ENCODE measurements around the gene SIGLEC11.

- TF ChIP-seq RCOR1 (IDR thresholded peaks at IDR 0.05; ENCODE audit: low read depth, low read length) (no peak), CBX2 (IDR thresholded peaks at IDR 0.05; ENCODE audit: borderline replicate concordance, low read depth) (no peak), JUNB (IDR thresholded peaks at IDR 0.05) (no peak), SMC3 (IDR thresholded peaks at IDR 0.05) (no peak), KDM1A (IDR thresholded peaks at IDR 0.05; ENCODE audit: low read depth) (no peak), MAFK (IDR thresholded peaks at IDR 0.05; ENCODE audit: partially characterized antibody) (no peak)
- TF ChIP-seq, protein P1, sequence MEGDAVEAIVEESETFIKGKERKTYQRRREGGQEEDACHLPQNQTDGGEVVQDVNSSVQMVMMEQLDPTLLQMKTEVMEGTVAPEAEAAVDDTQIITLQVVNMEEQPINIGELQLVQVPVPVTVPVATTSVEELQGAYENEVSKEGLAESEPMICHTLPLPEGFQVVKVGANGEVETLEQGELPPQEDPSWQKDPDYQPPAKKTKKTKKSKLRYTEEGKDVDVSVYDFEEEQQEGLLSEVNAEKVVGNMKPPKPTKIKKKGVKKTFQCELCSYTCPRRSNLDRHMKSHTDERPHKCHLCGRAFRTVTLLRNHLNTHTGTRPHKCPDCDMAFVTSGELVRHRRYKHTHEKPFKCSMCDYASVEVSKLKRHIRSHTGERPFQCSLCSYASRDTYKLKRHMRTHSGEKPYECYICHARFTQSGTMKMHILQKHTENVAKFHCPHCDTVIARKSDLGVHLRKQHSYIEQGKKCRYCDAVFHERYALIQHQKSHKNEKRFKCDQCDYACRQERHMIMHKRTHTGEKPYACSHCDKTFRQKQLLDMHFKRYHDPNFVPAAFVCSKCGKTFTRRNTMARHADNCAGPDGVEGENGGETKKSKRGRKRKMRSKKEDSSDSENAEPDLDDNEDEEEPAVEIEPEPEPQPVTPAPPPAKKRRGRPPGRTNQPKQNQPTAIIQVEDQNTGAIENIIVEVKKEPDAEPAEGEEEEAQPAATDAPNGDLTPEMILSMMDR (IDR thresholded peaks at IDR 0.05), result no peak
These were observed 47.3 kb downstream of the SIGLEC11 start for GRCh38 chr19:49913720-49914119.

Measured in A549 (cell line).